Right hindlimb (tissue), 1 donor: Measurements from ENCODE around the gene KATNA1.

ENCODE experiments used
- DNase-seq: peaks from one replicate; pipeline ENCODE4 v3.0.0-alpha.2; 2018

Gene KATNA1

DNA sequence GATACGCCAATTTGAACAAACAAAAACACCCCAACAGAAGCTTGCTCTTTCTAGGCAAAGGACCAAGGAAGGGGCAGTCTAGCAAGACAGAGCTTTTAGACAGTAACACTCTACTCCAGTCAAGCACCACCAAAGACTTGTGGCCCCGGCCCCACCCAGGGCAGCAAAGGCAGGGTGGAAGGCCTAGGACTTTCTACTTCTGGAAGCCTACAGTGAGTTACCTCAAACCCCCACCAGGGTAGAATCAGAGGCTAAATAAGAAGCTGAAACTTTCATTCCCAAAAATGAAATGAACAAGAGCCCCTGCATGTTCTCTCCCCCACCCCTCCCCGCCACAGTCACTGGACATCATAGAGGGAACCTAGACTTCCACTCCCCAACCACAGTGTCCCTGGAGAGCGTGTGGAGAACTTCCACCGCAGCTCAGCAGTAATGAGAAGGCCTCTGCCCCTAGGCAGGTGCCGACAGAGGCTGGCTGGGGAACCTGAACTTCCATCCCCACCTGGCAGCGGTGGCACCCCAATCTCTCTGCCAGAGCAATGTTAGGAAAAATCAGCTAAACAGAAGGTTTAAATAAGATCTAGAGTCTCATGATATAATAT, 40.0 kb downstream of the KATNA1 start:
- DNase-seq = no peak

DNA sequence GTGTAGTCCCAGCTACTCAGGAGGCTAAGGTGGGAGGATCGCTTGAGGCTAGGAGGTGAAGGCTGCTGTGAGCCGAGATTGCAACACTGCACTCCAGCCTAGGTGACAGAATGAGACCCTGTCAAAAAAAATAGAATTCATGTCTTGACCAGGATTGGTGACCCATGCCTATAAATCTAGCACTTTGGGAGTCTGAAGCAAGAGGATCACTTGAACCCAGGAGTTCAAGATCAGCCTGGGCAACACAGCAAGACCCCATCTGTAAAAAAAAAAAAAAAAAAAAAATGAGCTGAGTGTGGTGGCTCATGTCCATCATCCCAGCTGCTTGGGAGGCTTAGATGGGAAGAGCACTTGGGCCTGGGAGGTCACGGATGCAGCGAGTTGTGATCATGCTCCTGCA, 48.0 kb downstream of the KATNA1 start:
- no peak for DNase-seq

DNA sequence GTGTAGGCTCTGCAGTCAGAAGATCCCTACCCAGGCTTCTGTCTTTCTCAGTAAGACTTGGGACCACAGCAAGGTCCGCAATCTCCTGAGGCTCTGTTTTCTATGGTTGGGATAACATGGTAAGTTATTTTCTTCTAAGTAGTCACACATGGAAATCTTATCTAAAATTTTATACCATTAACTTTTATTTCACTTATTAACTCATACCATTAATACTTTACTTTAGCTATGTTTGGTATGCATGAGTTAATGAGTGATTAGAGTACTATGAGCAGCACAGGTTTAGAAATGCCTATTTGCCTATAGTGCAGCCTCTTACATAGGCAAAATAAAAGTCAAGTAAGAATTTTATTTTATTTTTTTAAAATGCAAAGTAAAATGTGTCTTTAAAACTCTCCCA, 55.1 kb downstream of the KATNA1 start:
- DNase-seq = no peak

DNA sequence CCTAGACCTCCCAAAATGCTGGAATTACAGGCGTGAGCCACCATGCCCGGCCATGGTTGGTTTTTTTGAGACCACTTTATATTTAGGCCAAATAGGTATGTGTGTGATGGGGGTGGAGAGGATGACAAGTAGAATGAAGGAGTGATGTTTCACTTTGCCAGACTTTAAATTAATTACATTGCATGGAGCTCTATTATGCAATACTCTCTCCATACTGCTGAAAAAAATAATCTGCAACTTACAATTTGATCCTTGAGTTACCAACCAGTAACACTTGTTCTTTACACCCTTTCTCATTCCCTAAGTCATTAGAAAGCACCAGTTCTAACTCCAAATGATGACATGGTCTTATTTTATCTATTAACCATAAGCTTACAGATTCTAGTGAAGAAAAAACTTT, 55.5 kb downstream of the KATNA1 start:
- no peak for DNase-seq

- no peak for DNase-seq
These were observed 62.4 kb downstream of the KATNA1 start for GRCh38 chr6:149586149-149586548.

- no peak for DNase-seq
These were observed 67.2 kb downstream of the KATNA1 start for GRCh38 chr6:149581349-149581748.

- DNase-seq = no peak
These were observed 67.6 kb downstream of the KATNA1 start for GRCh38 chr6:149580880-149581279.

DNA sequence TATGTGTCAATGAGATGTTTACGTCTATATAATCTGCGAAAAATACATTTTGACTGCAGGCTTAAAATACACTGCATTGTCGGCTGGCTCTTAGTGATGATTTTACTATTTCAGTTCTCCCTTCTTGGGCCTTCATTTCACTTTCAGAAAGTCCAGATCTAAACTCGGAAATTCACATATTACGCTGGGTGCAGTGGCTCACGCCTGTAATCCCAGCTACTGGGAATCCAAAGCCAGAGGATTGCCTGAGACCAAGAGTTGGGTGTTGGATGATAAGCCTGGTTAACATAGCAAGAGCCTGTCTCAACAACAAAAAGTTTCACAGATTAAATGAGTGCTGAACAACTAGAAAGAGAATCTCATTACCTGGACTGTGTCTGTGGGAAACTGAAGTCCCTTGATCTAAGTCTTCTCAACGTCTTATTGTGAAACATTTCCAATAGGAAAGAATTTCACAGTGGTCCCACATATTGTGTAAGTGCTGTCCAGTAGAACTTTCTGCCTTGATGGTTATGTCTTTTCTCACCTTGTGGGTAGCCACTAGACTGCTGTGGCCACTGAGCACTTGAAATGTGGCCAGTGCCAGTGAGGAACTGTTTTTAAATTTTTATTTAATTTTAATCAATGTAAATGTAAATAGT, 80.4 kb downstream of the KATNA1 start:
- no peak for DNase-seq

GRCh38 chr6:149567194-149567586, 81.3 kb downstream of the KATNA1 start:
- DNase-seq = no peak

GRCh38 chr6:149566410-149567193, 81.9 kb downstream of the KATNA1 start:
- no peak for DNase-seq

- DNase-seq = peak; percentile 97
These were observed 82.7 kb downstream of the KATNA1 start, which contains the start of gene GINM1 for GRCh38 chr6:149565527-149566409. TSS of gene GINM1 (plus strand) at chr6:149566375. CDS start at chr6:149566415, 40 bp downstream.

- DNase-seq = no peak
These were observed 84.6 kb downstream of the KATNA1 start for GRCh38 chr6:149563928-149564325.

- no peak for DNase-seq
These were observed 85.1 kb downstream of the KATNA1 start for GRCh38 chr6:149563203-149563927.

GRCh38 chr6:149560736-149561135, 87.8 kb downstream of the KATNA1 start:
- no peak for DNase-seq

- DNase-seq = no peak
These were observed 89.1 kb downstream of the KATNA1 start for GRCh38 chr6:149559389-149559788.

GRCh38 chr6:149558029-149558428, 90.5 kb downstream of the KATNA1 start:
- no peak for DNase-seq

- DNase-seq = no peak
These were observed 96.6 kb downstream of the KATNA1 start for GRCh38 chr6:149551920-149552319.

DNA sequence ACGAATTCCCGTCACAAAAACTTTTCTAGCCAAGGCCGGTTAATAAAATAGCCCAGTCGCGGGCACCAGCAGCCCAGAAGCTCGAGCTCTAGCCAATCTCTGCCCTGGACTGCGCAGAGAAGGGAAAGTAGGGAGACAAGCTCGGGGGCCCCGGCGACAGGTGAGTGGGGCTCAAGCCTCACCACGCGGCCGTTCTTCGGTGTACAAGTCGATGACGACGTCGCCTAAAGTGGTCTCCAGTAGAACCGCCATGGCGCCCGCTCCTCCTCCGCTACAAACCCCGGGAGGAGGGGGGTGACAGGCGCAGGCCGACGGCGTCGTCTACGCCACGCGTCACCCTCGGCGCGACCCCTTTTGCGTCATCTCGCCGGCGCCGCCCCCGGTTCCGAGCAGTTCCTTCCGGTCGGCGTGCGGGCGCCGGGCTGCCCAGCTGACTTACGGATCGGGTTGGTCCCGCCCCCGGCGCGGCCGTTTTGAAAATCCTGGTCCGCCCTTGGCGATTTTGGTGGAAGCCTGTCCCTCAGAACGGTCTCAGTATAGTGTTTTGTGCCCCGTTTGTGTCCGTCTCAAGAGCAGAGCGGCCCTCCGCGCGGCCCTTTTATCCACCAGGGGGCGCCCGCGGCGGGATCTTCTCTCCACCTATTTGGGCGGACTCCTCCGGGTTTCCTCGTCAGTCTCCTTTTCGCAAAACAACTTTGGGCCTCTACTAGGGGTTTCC, 102.6 kb downstream of the KATNA1 start, which contains the start of gene PPIL4:
TSS of gene PPIL4 (minus strand) at position 290 of the 718 bp plus-strand sequence. CDS start at position 252, 38 bp downstream.
- peak; percentile 98 for DNase-seq

DNA sequence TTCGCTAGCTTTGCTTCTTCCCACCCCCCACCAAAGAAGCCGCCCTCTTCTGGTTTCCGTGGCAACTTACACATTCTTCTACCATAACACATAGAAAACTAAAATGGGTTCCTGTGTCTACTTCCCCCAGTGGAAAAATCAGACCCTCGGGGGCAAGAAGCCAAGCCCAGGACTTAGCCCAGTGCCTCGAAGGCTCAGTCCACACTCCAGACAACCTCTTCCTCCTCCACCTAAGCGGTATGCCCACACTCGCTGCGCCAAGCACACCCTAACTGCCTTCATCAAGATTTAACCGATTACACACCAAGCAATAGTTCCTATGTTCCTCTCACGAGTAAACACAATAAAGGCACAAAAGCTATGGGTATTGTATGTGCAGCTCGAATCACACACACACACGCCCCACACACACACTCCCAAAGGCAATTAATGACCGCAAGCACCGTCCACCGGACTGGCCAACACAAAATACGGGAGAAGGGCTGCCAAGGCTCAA, 103.2 kb downstream of the KATNA1 start:
- peak; percentile 79 for DNase-seq
